Activated T-cell treated with anti-CD3 and anti-CD28 coated beads for 4 hours (primary cell): ENCODE measurements around the gene ASPSCR1.
"Not testable (repeated sequence)": the region's sequence is repeated elsewhere in the genome, so short reads cannot be mapped to it uniquely, and the experiment has no call there.

ENCODE experiments used
- DNase-seq: peaks from one replicate; pipeline ENCODE4 v3.0.0-alpha.2; 2020

The ASPSCR1 gene

GRCh38 chr17:82025401-82026107, 48.1 kb downstream of the ASPSCR1 start:
- no peak for DNase-seq

GRCh38 chr17:82028246-82028645, 50.8 kb downstream of the ASPSCR1 start:
- DNase-seq = no peak

GRCh38 chr17:82028966-82029365, 51.5 kb downstream of the ASPSCR1 start:
- DNase-seq = no peak

GRCh38 chr17:82029391-82029790, 52.0 kb downstream of the ASPSCR1 start:
- DNase-seq = no peak

- no peak for DNase-seq
Observed at GRCh38 chr17:82029990-82030469, 52.6 kb downstream of the ASPSCR1 start.

GRCh38 chr17:82030470-82031302, 53.3 kb downstream of the ASPSCR1 start:
- peak; percentile 75 for DNase-seq

GRCh38 chr17:82031303-82031884, 54.0 kb downstream of the ASPSCR1 start, which contains the start of gene RAC3:
Gene RAC3 (plus strand): TSS chr17:82031678. CDS start chr17:82031762, 84 bp downstream.
- no peak for DNase-seq

GRCh38 chr17:82031885-82032627, 54.6 kb downstream of the ASPSCR1 start:
- DNase-seq = no peak

GRCh38 chr17:82033359-82034085, 56.1 kb downstream of the ASPSCR1 start:
- no peak for DNase-seq

GRCh38 chr17:82034371-82035011, 57.1 kb downstream of the ASPSCR1 start:
- no peak for DNase-seq

- no peak for DNase-seq
Observed at GRCh38 chr17:82035488-82035887, 58.1 kb downstream of the ASPSCR1 start.

- no peak for DNase-seq
Observed at GRCh38 chr17:82035956-82036633, 58.7 kb downstream of the ASPSCR1 start.

- DNase-seq = no peak
Observed at GRCh38 chr17:82036634-82037091, 59.2 kb downstream of the ASPSCR1 start.

GRCh38 chr17:82037092-82037888, 59.9 kb downstream of the ASPSCR1 start, which contains the start of gene DCXR:
Gene DCXR (minus strand): TSS chr17:82037697. CDS start chr17:82037682, 15 bp downstream.
- DNase-seq = peak; percentile 79

- no peak for DNase-seq
Observed at GRCh38 chr17:82037889-82038195, 60.4 kb downstream of the ASPSCR1 start.

GRCh38 chr17:82038796-82039409, 61.5 kb downstream of the ASPSCR1 start:
- DNase-seq = not testable (repeated sequence)

GRCh38 chr17:82039695-82040299, 62.4 kb downstream of the ASPSCR1 start:
- no peak for DNase-seq

GRCh38 chr17:82041144-82041814, 63.9 kb downstream of the ASPSCR1 start:
- no peak for DNase-seq
